ENCODE results near the gene PI4K2A.

The PI4K2A gene

GRCh38 chr10:97685395-97685958 lies 45.0 kb downstream of the PI4K2A start (continued):
- TF ChIP-seq CTCF (tag by site-specific recombination; IDR thresholded peaks at IDR 0.05) (peak; percentile 65), ZNF112 (tag by site-specific recombination; IDR thresholded peaks at IDR 0.05) (no peak), ZEB2 (tag by site-specific recombination; IDR thresholded peaks at IDR 0.05) (0 out of 2 replicates have a peak, but pooled peaks have one; percentile 38), ZXDB (tag by site-specific recombination; IDR thresholded peaks at IDR 0.05) (0 out of 2 replicates have a peak, but pooled peaks have one; percentile 23), ZNF473 (tag by site-specific recombination; IDR thresholded peaks at IDR 0.05) (no peak), ZNF341 (tag by site-specific recombination; IDR thresholded peaks at IDR 0.05; ENCODE audit: low read depth) (no peak), ZNF560 (tag by site-specific recombination; IDR thresholded peaks at IDR 0.05; ENCODE audit: borderline replicate concordance) (no peak), ZBTB48 (tag by site-specific recombination; IDR thresholded peaks at IDR 0.05) (peak; percentile 44; the same call in 1 of the 2 replicates), ZNF449 (tag by site-specific recombination; IDR thresholded peaks at IDR 0.05) (peak; percentile 62; the same call in 1 of the 2 replicates), ZNF184 (tag by site-specific recombination; IDR thresholded peaks at IDR 0.05) (no peak), ZNF248 (tag by site-specific recombination; IDR thresholded peaks at IDR 0.05) (no peak), GLIS1 (tag by site-specific recombination; IDR thresholded peaks at IDR 0.05) (peak; percentile 75), ZNF610 (tag by site-specific recombination; IDR thresholded peaks at IDR 0.05; ENCODE audit: borderline replicate concordance) (0 out of 2 replicates have a peak, but pooled peaks have one; percentile 22), ZBTB20 (tag by site-specific recombination; IDR thresholded peaks at IDR 0.05) (peak; percentile 83), BCL11A (tag by site-specific recombination; IDR thresholded peaks at IDR 0.05; ENCODE audit: low read depth) (no peak), OSR2 (tag by site-specific recombination; IDR thresholded peaks at IDR 0.05) (0 out of 2 replicates have a peak, but pooled peaks have one; percentile 27), ZBTB17 (tag by site-specific recombination; IDR thresholded peaks at IDR 0.05) (peak; percentile 59), SCRT1 (tag by site-specific recombination; IDR thresholded peaks at IDR 0.05; ENCODE audit: borderline replicate concordance) (no peak), IKZF3 (tag by site-specific recombination; IDR thresholded peaks at IDR 0.05) (peak; percentile 66), MZF1 (tag by site-specific recombination; IDR thresholded peaks at IDR 0.05; ENCODE audit: borderline replicate concordance) (peak; percentile 56; the same call in 1 of the 2 replicates), TRIM28 (IDR thresholded peaks at IDR 0.05; ENCODE audit: borderline replicate concordance, low read length) (no peak; the same call in 1 of the 2 replicates), PRDM10 (tag by site-specific recombination; IDR thresholded peaks at IDR 0.05) (peak; percentile 56), ZIC2 (tag by site-specific recombination; IDR thresholded peaks at IDR 0.05) (peak; percentile 27)
